Thoracic aorta (tissue), 2 donors: Measurements from ENCODE around the gene HS3ST3A1. TPM values are rescaled to one million over a fixed set of nuclear protein-coding genes. Genes with fewer than 3 reads are reported as not detected.

Experiments
- ATAC-seq: fragments of 150-250 bp; one replicate; pipeline ENCODE4 v1.8.0; 2017; ENCODE audit warnings: low read depth; ENCODE audit not compliant: insufficient number of reproducible peaks, low FRiP score
- DNase-seq: peaks from one replicate; pipeline ENCODE4 v3.0.0-alpha.2; 2020; ENCODE audit warnings: low spot score
- H3K27ac ChIP-seq, 2 donors: fragments of 200-600 bp; sonication (generic); 1 replicate in 1 of 2; 2 replicates in 1 of 2; pipeline ENCODE4 v1.5.1; 2016; ENCODE audit warnings: mild to moderate bottlenecking in 2 of 2, moderate library complexity in 2 of 2
- H3K27me3 ChIP-seq: fragments of 200-600 bp; sonication (generic); replicated peaks from 2 replicates; pipeline ENCODE4 v1.6.0; 2016; ENCODE audit warnings: mild to moderate bottlenecking; ENCODE audit not compliant: insufficient read depth
- H3K36me3 ChIP-seq: fragments of 200-600 bp; sonication (generic); one replicate; pipeline ENCODE4 v1.5.1; 2016
- H3K4me1 ChIP-seq, 2 donors: fragments of 200-600 bp; sonication (generic); 1 replicate in 1 of 2; 2 replicates in 1 of 2; pipeline versions ENCODE4 v1.5.1 to v1.6.0; 2016; ENCODE audit warnings: low read depth in 2 of 2, mild to moderate bottlenecking in 1 of 2; ENCODE audit not compliant: control insufficient read depth in 1 of 2
- H3K4me3 ChIP-seq: fragments of 200-600 bp; sonication (generic); 2 replicates; pipeline ENCODE4 v1.5.1; 2016; ENCODE audit warnings: mild to moderate bottlenecking
- H3K9me3 ChIP-seq: fragments of 200-600 bp; sonication (generic); 2 replicates; pipeline ENCODE4 v1.5.1; 2016
- total RNA-seq, 2 donors: library from RNA; depleted of rRNA; stranded (reverse); fragments of >200 nt; gene quantifications; one replicate each; pipeline versions ENCODE4 v1.1.0 to v1.2.3, GENCODE V29; 2016
- TF ChIP-seq, protein P1 (sequence below): fragments of 200-600 bp; sonication (generic); IDR thresholded peaks from one replicate; pipeline ENCODE4 v1.5.1; 2019; ENCODE audit warnings: antibody characterized with exemption

HS3ST3A1 gene
- total RNA-seq, 2 donors from 2014 or later = 1.5 to 5.4 TPM

DNA sequence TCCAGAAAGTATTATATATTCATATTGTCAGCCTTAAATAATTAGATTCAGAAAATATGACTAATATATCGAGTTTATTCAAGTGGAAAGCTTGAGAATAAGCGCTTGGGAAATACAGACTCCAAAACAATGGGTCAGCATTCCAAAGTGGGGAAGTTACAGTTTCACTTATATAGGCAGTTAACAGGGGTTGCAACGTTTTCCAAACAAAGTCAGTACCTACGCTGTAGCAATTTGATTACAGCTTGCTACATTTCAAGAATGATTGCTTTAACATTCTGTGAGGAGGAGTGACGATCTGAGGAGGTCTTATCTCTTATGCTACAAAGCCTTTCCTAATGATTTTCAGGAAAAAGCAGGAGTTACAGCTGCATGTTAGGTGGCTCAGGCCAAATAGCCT is 34.2 kb upstream of the HS3ST3A1 start:
- TF ChIP-seq, protein P1, sequence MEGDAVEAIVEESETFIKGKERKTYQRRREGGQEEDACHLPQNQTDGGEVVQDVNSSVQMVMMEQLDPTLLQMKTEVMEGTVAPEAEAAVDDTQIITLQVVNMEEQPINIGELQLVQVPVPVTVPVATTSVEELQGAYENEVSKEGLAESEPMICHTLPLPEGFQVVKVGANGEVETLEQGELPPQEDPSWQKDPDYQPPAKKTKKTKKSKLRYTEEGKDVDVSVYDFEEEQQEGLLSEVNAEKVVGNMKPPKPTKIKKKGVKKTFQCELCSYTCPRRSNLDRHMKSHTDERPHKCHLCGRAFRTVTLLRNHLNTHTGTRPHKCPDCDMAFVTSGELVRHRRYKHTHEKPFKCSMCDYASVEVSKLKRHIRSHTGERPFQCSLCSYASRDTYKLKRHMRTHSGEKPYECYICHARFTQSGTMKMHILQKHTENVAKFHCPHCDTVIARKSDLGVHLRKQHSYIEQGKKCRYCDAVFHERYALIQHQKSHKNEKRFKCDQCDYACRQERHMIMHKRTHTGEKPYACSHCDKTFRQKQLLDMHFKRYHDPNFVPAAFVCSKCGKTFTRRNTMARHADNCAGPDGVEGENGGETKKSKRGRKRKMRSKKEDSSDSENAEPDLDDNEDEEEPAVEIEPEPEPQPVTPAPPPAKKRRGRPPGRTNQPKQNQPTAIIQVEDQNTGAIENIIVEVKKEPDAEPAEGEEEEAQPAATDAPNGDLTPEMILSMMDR = no peak
- H3K9me3 ChIP-seq = no peaks in the 10 kb centered on the region
- no peak for ATAC-seq

DNA sequence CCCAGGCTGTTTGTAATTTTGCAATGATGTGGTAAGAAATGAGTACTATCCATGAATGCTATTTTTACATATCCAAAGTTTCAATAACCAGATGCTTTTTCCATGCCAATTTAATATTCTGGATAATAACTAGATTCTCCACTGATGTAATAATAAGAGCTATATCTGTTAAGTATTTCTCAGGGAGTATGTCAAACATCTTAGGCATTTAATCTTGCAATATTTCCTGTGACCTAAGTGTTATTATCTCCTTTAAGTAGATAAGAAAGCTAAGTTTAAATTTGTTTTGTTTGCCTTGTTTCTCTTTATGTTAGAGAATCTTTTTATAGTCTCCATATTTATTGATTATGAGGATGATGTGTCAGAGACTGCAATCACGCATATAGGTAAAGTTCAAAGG is 32.3 kb upstream of the HS3ST3A1 start:
- Histone ChIP-seq H3K27me3 (no peaks in the 10 kb centered on the region), H3K36me3 (no peaks in the 10 kb centered on the region), H3K4me1 (no peaks in the 10 kb centered on the region), H3K9me3 (no peaks in the 10 kb centered on the region), H3K27ac (no peak overlapping the region), H3K4me3 (no peak overlapping the region)
- TF ChIP-seq, protein P1 = no peak
- DNase-seq (no peak), ATAC-seq (no peak)

More for the DNA sequence above, 34.2 kb upstream of the HS3ST3A1 start:
- Histone ChIP-seq H3K4me3 (no peak overlapping the region), H3K27ac (no peak overlapping the region), H3K36me3 (no peaks in the 10 kb centered on the region), H3K27me3 (no peaks in the 10 kb centered on the region), H3K4me1 (peaks cover 3 to 4% of the 10 kb centered on the region in 2 donors)
- DNase-seq = no peak

GRCh38 chr17:13631529-13631928 is 29.8 kb upstream of the HS3ST3A1 start:
- TF ChIP-seq, protein P1 = no peak
- Histone ChIP-seq H3K27ac (no peak overlapping the region), H3K36me3 (no peaks in the 10 kb centered on the region), H3K9me3 (no peaks in the 10 kb centered on the region), H3K27me3 (no peaks in the 10 kb centered on the region), H3K4me3 (no peak overlapping the region), H3K4me1 (no peaks in the 10 kb centered on the region)
- DNase-seq (no peak), ATAC-seq (no peak)

DNA sequence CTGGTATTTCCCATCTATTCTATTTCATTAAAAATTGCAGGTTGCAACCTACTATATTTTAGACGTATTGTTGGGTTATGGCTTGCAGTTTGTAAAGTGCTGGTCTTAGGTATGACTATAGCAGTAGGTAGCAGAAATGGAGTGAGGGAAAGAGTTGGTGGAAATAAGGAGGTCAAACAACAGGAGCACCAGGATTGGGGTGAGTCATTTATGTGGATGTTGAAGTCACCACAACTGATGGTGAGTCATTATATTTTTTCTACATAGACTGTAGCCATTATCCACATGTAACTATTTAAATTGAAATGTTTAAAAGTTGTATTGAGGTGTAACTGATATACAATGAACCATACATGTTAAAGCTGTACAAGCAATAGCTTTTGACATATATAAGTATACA is 25.0 kb upstream of the HS3ST3A1 start:
- DNase-seq (no peak), ATAC-seq (no peak)
- no peaks in the 10 kb centered on the region for H3K36me3 ChIP-seq
- H3K9me3 ChIP-seq = no peaks in the 10 kb centered on the region
- TF ChIP-seq, protein P1 = no peak
- H3K4me3 ChIP-seq = no peak overlapping the region
- no peaks in the 10 kb centered on the region for H3K27me3 ChIP-seq
- no peak overlapping the region for H3K27ac ChIP-seq
- H3K4me1 ChIP-seq = no peaks in the 10 kb centered on the region

GRCh38 chr17:13619462-13619861 is 17.7 kb upstream of the HS3ST3A1 start:
- H3K4me1 ChIP-seq = no peaks in the 10 kb centered on the region
- no peaks in the 10 kb centered on the region for H3K27me3 ChIP-seq
- no peaks in the 10 kb centered on the region for H3K9me3 ChIP-seq
- H3K27ac ChIP-seq = no peak overlapping the region
- no peak overlapping the region for H3K4me3 ChIP-seq
- DNase-seq (no peak), ATAC-seq (no peak)
- no peaks in the 10 kb centered on the region for H3K36me3 ChIP-seq
- TF ChIP-seq, protein P1 = no peak
